Left ventricle myocardium inferior (tissue), 1 donor: ENCODE results near the gene OLFML3. TPM values are rescaled to one million over a fixed set of nuclear protein-coding genes. Genes with fewer than 3 reads are reported as not detected.

Experiments
- DNase-seq: peaks from one replicate; pipeline ENCODE4 v3.0.0-alpha.2; 2020
- H3K27ac ChIP-seq: fragments of 200-600 bp; replicated peaks from 2 replicates; pipeline ENCODE4 v1.8.0; 2021
- H3K27me3 ChIP-seq: fragments of 200-600 bp; 2 replicates; pipeline ENCODE4 v1.8.0; 2021; ENCODE audit warnings: low read depth
- H3K36me3 ChIP-seq: fragments of 200-600 bp; 2 replicates; pipeline ENCODE4 v1.8.0; 2021
- H3K4me1 ChIP-seq: fragments of 200-600 bp; 2 replicates; pipeline ENCODE4 v1.8.0; 2021
- H3K4me3 ChIP-seq: fragments of 200-600 bp; 2 replicates; pipeline ENCODE4 v1.8.0; 2021; ENCODE audit warnings: mild to moderate bottlenecking, moderate library complexity
- H3K9me3 ChIP-seq: fragments of 200-600 bp; replicated peaks from 2 replicates; pipeline ENCODE4 v1.8.0; 2021
- CTCF ChIP-seq: fragments of 200-600 bp; IDR thresholded peaks from 2 replicates; pipeline ENCODE4 v1.8.0; 2021; ENCODE audit warnings: antibody characterized with exemption, mild to moderate bottlenecking, borderline replicate concordance
- intact Hi-C: fragments of 100-400 bp; cut with micrococcal nuclease; formaldehyde crosslinking; loops from one replicate; pipeline ENCODE4 v1.11.0; 2022
- total RNA-seq: library from RNA; stranded (reverse); fragmentation: NEBNext Ultra II Directional; extraction: Animal tissue kit (Norgen Biotek cat#: 25700); gene quantifications from one replicate; pipeline ENCODE4 v1.2.1, GENCODE V29; 2021
- donor health status: DM: no; HTN: yes; CAD: no; lungs with severe emphysema.

The OLFML3 gene
- total RNA-seq, 1 donor from 2014 or later = 14.3 TPM

- intact Hi-C loops = no loop called here
- H3K36me3 ChIP-seq = peaks cover 72% of the 10 kb centered on the region
- no peak for TF ChIP-seq CTCF
Observed at GRCh38 chr1:113972954-113973353, 6.3 kb upstream of the OLFML3 start.

GRCh38 chr1:113975211-113975895 lies 3.9 kb upstream of the OLFML3 start:
- Histone ChIP-seq H3K4me3 (no peak overlapping the region), H3K27me3 (no peaks in the 10 kb centered on the region), H3K36me3 (peaks cover 48% of the 10 kb centered on the region), H3K9me3 (no peaks in the 10 kb centered on the region), H3K4me1 (peaks cover 36% of the 10 kb centered on the region), H3K27ac (no peak overlapping the region)
- no peak for TF ChIP-seq CTCF
- intact Hi-C loops = loop anchor here (5.0 kb wide), 1 partner anchor 307 kb away; no protein-coding TSS in a partner anchor
- DNase-seq = no peak

More at GRCh38 chr1:113972954-113973353, 6.3 kb upstream of the OLFML3 start:
- H3K4me1 ChIP-seq = peaks cover 27% of the 10 kb centered on the region
- no peak overlapping the region for H3K4me3 ChIP-seq
- H3K27me3 ChIP-seq = no peaks in the 10 kb centered on the region
- no peaks in the 10 kb centered on the region for H3K9me3 ChIP-seq
- no peak overlapping the region for H3K27ac ChIP-seq
- no peak for DNase-seq

GRCh38 chr1:113976609-113977278 lies 2.5 kb upstream of the OLFML3 start:
- TF ChIP-seq CTCF = peak; percentile 59
- intact Hi-C loops = loop anchor here (5.0 kb wide), 1 partner anchor 306 kb away; no protein-coding TSS in a partner anchor
- DNase-seq = no peak
- Histone ChIP-seq H3K27me3 (no peaks in the 10 kb centered on the region), H3K4me1 (peaks cover 46% of the 10 kb centered on the region), H3K36me3 (peaks cover 34% of the 10 kb centered on the region), H3K27ac (peak overlapping the region; percentile 62), H3K4me3 (no peak overlapping the region), H3K9me3 (no peaks in the 10 kb centered on the region)

GRCh38 chr1:113977906-113978305 lies 1.4 kb upstream of the OLFML3 start:
- no peak overlapping the region for H3K27ac ChIP-seq
- H3K9me3 ChIP-seq = no peaks in the 10 kb centered on the region
- no peak overlapping the region for H3K4me3 ChIP-seq
- peaks cover 49% of the 10 kb centered on the region for H3K4me1 ChIP-seq
- DNase-seq = no peak
- no peak for TF ChIP-seq CTCF
- no peaks in the 10 kb centered on the region for H3K27me3 ChIP-seq
- intact Hi-C loops = loop anchor here (5.0 kb wide), 1 partner anchor 304 kb away; no protein-coding TSS in a partner anchor
- H3K36me3 ChIP-seq = peaks cover 22% of the 10 kb centered on the region

GRCh38 chr1:113980110-113980509 lies 836 bp downstream of the OLFML3 start:
- TF ChIP-seq CTCF = no peak
- Histone ChIP-seq H3K27me3 (no peaks in the 10 kb centered on the region), H3K9me3 (no peaks in the 10 kb centered on the region), H3K27ac (peak overlapping the region; percentile 76), H3K4me1 (peaks cover 66% of the 10 kb centered on the region), H3K36me3 (peaks cover 4% of the 10 kb centered on the region), H3K4me3 (peak overlapping the region; percentile 50)
- intact Hi-C loops = no loop called here
- peak; percentile 54 for DNase-seq
